OCI-LY7 (cell line): ENCODE measurements around the gene THAP2. TPM values are rescaled to one million over a fixed set of nuclear protein-coding genes. Genes with fewer than 3 reads are reported as not detected.
A peak's percentile ranks its signal among the peaks of the same experiment; 100 is the strongest.

Experiments
- BruUV-seq: library from RNA; stranded (reverse); fragments of 400-500 nt; replicated peaks from 2 replicates; lab custom pipeline; 2021; lab: Mats Ljungman, UMichigan
- CTCF ChIA-PET: fragments of 300-600 bp; sonication (Branson Sonifier 250); formaldehyde crosslinking; loops from one replicate; lab custom pipeline; 2022; ENCODE audit warnings: antibody characterized with exemption; ENCODE audit not compliant: unreplicated experiment; lab: Charles Lee
- POLR2A ChIA-PET: fragments of 300-600 bp; sonication (Branson Sonifier 250); formaldehyde crosslinking; loops from one replicate; lab custom pipeline; 2022; ENCODE audit warnings: antibody characterized with exemption; lab: Charles Lee
- DNase-seq: peaks from one replicate; pipeline ENCODE4 v3.0.0-alpha.2; 2015; ENCODE audit warnings: low spot score
- H2AFZ ChIP-seq: fragments of 200-600 bp; sonication (generic), shearing (Covaris generic); 2 replicates; pipeline ENCODE4 v1.6.1; 2014; ENCODE audit warnings: mild to moderate bottlenecking, antibody characterized with exemption, low read length, moderate library complexity
- H3K27ac ChIP-seq: fragments of 200-600 bp; sonication (generic); 2 replicates; pipeline ENCODE4 v1.5.1; 2014; ENCODE audit warnings: mixed run types, low read depth, mild to moderate bottlenecking, moderate library complexity, low read length, inconsistent platforms; ENCODE audit not compliant: poor library complexity, severe bottlenecking
- H3K36me3 ChIP-seq: fragments of 200-600 bp; sonication (generic); 2 replicates; pipeline ENCODE4 v1.6.1; 2014; ENCODE audit warnings: mild to moderate bottlenecking, antibody characterized with exemption, low read length, moderate library complexity, mixed read lengths; ENCODE audit not compliant: insufficient read depth
- H3K4me1 ChIP-seq: fragments of 200-600 bp; sonication (generic); 2 replicates; pipeline ENCODE4 v1.5.1; 2014; ENCODE audit warnings: mild to moderate bottlenecking, low read length; ENCODE audit not compliant: insufficient read depth, poor library complexity, severe bottlenecking
- H3K4me2 ChIP-seq: fragments of 200-600 bp; sonication (generic); 2 replicates; pipeline ENCODE4 v1.6.1; 2014; ENCODE audit warnings: mild to moderate bottlenecking, low read length
- H3K4me3 ChIP-seq: fragments of 200-600 bp; sonication (generic); 2 replicates; pipeline ENCODE4 v1.5.1; 2014; ENCODE audit warnings: mild to moderate bottlenecking, low read depth, low read length; ENCODE audit not compliant: poor library complexity, severe bottlenecking
- H3K79me2 ChIP-seq: fragments of 200-600 bp; sonication (generic); 2 replicates; pipeline ENCODE4 v1.6.1; 2016; ENCODE audit warnings: low read depth, mild to moderate bottlenecking, low read length, moderate library complexity, mixed read lengths; ENCODE audit not compliant: insufficient read depth
- H3K9me2 ChIP-seq: fragments of 200-600 bp; sonication (generic); 2 replicates; pipeline ENCODE4 v1.6.1; 2016; ENCODE audit warnings: mild to moderate bottlenecking, low read length, mixed read lengths; ENCODE audit not compliant: insufficient read depth
- H3K9me3 ChIP-seq: fragments of 200-600 bp; sonication (generic); 2 replicates; pipeline ENCODE4 v1.6.1; 2014; ENCODE audit warnings: mild to moderate bottlenecking, mixed run types, low read length, mixed read lengths
- H4K20me1 ChIP-seq: fragments of 200-600 bp; sonication (generic); 2 replicates; pipeline ENCODE4 v1.6.1; 2014; ENCODE audit warnings: mild to moderate bottlenecking, antibody characterized with exemption, low read length, moderate library complexity, mixed read lengths; ENCODE audit not compliant: insufficient read depth
- CTCF ChIP-seq: fragments of 200-600 bp; sonication (generic); conservative IDR thresholded peaks from 2 replicates; pipeline ENCODE4 v1.5.1; 2014; ENCODE audit warnings: mild to moderate bottlenecking, antibody characterized with exemption, low read length, moderate library complexity, mixed read lengths
- EZH2phosphoT487 ChIP-seq: fragments of 200-600 bp; sonication (generic); IDR thresholded peaks from 2 replicates; pipeline ENCODE4 v1.6.1; 2018; ENCODE audit warnings: low read depth, borderline replicate concordance, mild to moderate bottlenecking, mixed run types, antibody characterized with exemption, low read length, moderate library complexity, mixed read lengths
- intact Hi-C: fragments of 100-400 bp; cut with micrococcal nuclease; formaldehyde crosslinking; loops from one replicate; pipeline ENCODE4 v1.10.0; 2022; ENCODE audit not compliant: unreplicated experiment
- total RNA-seq, 2 experiments: library from RNA; depleted of rRNA in 1 of 2; stranded (reverse); fragments of >200 nt in 1 of 2; shearing (Covaris generic) in 1 of 2; gene quantifications; 2 replicates each; pipeline ENCODE4 v1.2.3, GENCODE V29; 2014 to 2022

The THAP2 gene
- total RNA-seq, 2 experiments from 2014 or later, result 8.2 to 9.3 TPM

- no peak for DNase-seq
- POLR2A ChIA-PET, result interaction anchor here (0.8 to 2.7 kb wide), 4 partner anchors 10 to 127 kb away, joined by 3 to 8 read pairs (median 3); no protein-coding TSS in a partner anchor
- Histone ChIP-seq H3K9me3 (no peaks in the 10 kb centered on the region), H3K4me2 (no peak overlapping the region), H3K4me3 (no peak overlapping the region), H3K79me2 (0 out of 2 replicates have a peak, but pooled peaks cover 8% of the 10 kb centered on the region), H4K20me1 (peaks cover 6% of the 10 kb centered on the region; the same call in 1 of the 2 replicates), H3K4me1 (peaks cover 11% of the 10 kb centered on the region), H3K27ac (no peak overlapping the region), H2AFZ (no peak overlapping the region), H3K36me3 (peaks cover 99% of the 10 kb centered on the region), H3K9me2 (no peaks in the 10 kb centered on the region)
- TF ChIP-seq CTCF (no peak), EZH2phosphoT487 (no peak)
- CTCF ChIA-PET, result no interaction called here
- intact Hi-C loops, result no loop called here
- BruUV-seq, result no TSS peak
Measured at GRCh38 chr12:71626768-71627167, 37.3 kb upstream of the THAP2 start.

GRCh38 chr12:71627438-71628002 lies 36.6 kb upstream of the THAP2 start:
- Histone ChIP-seq H3K4me2 (no peak overlapping the region), H3K36me3 (peaks cover 99% of the 10 kb centered on the region), H4K20me1 (peaks cover 6% of the 10 kb centered on the region; the same call in 1 of the 2 replicates), H3K9me2 (no peaks in the 10 kb centered on the region), H3K79me2 (0 out of 2 replicates have a peak, but pooled peaks cover 8% of the 10 kb centered on the region), H3K4me3 (no peak overlapping the region), H2AFZ (no peak overlapping the region), H3K27ac (no peak overlapping the region), H3K4me1 (peaks cover 11% of the 10 kb centered on the region), H3K9me3 (no peaks in the 10 kb centered on the region)
- POLR2A ChIA-PET, result interaction anchor here (0.8 to 2.7 kb wide), 5 partner anchors 9 to 127 kb away, joined by 3 to 8 read pairs (median 3); no protein-coding TSS in a partner anchor
- BruUV-seq, result no TSS peak
- no peak for DNase-seq
- no peak for TF ChIP-seq CTCF
- no peak for TF ChIP-seq EZH2phosphoT487
- intact Hi-C loops, result no loop called here
- CTCF ChIA-PET, result no interaction called here

- intact Hi-C loops, result loop anchor here (1.0 kb wide), 1 partner anchor 220 kb away; no protein-coding TSS in a partner anchor
- Histone ChIP-seq H3K79me2 (peaks cover 11% of the 10 kb centered on the region; the same call in 1 of the 2 replicates), H3K27ac (no peak overlapping the region), H3K4me1 (no peaks in the 10 kb centered on the region), H4K20me1 (0 out of 2 replicates have a peak, but pooled peaks cover 7% of the 10 kb centered on the region), H3K9me3 (no peaks in the 10 kb centered on the region), H3K4me2 (no peak overlapping the region), H2AFZ (no peak overlapping the region), H3K36me3 (peaks cover 95% of the 10 kb centered on the region), H3K4me3 (no peak overlapping the region), H3K9me2 (no peaks in the 10 kb centered on the region)
- TF ChIP-seq EZH2phosphoT487 (no peak), CTCF (peak; percentile 94)
- ChIA-PET CTCF (interaction anchor here (1.3 to 1.4 kb wide), 2 partner anchors 10 to 110 kb away, joined by 3 to 5 read pairs; no protein-coding TSS in a partner anchor), POLR2A (interaction anchor here (0.7 to 1.7 kb wide), 8 partner anchors 9 to 118 kb away, joined by 3 to 8 read pairs (median 3); partner anchors contain the start of genes RAB21 and THAP2)
- DNase-seq, result peak; percentile 83
- BruUV-seq, result no TSS peak
Measured at GRCh38 chr12:71636704-71637115, 27.4 kb upstream of the THAP2 start.
